Right lobe of liver (tissue), 6 donors: Measurements from ENCODE around the gene ZKSCAN4. TPM values are rescaled to one million over a fixed set of nuclear protein-coding genes. Genes with fewer than 3 reads are reported as not detected.

Source experiments
- ATAC-seq, 4 donors: fragments of 200-7000 bp; cut with Tn5 transposase; one replicate each; pipeline ENCODE4 v1.9.1; 2020; ENCODE audit warnings: mild to moderate bottlenecking in 4 of 4, moderate library complexity in 4 of 4
- DNase-seq, 3 donors: peaks; one replicate each; pipeline ENCODE4 v3.0.0-alpha.2; 2020
- H3K27ac ChIP-seq, 3 donors: fragments of 200-600 bp; one replicate each; pipeline ENCODE4 v1.8.0; 2022
- H3K27me3 ChIP-seq, 2 donors: fragments of 200-600 bp; one replicate each; pipeline ENCODE4 v1.8.0; 2022
- H3K36me3 ChIP-seq, 4 donors: fragments of 200-600 bp; sonication (generic) in 1 of 4; one replicate each; pipeline versions ENCODE4 v1.5.1 to v1.8.0; 2017 to 2022; ENCODE audit warnings: control low read depth in 1 of 4
- H3K4me1 ChIP-seq, 4 donors: fragments of 200-600 bp; sonication (generic) in 1 of 4; one replicate each; pipeline versions ENCODE4 v1.5.1 to v1.8.0; 2017 to 2022; ENCODE audit warnings: control low read depth in 1 of 4
- H3K4me3 ChIP-seq, 3 donors: fragments of 200-600 bp; one replicate each; pipeline ENCODE4 v1.8.0; 2022
- H3K9me3 ChIP-seq, 4 donors: fragments of 200-600 bp; sonication (generic) in 1 of 4; one replicate each; pipeline versions ENCODE4 v1.5.1 to v1.8.0; 2017 to 2022; ENCODE audit warnings: control low read depth in 1 of 4
- CTCF ChIP-seq, 4 donors: fragments of 200-600 bp in 3 of 4; fragments of 450-650 bp in 1 of 4; IDR thresholded peaks; one replicate each; pipeline versions ENCODE4 v1.5.1 to v1.8.0; 2016 to 2022; ENCODE audit warnings: antibody characterized with exemption in 4 of 4, mild to moderate bottlenecking in 2 of 4
- POLR2A ChIP-seq: fragments of 450-650 bp; IDR thresholded peaks from one replicate; pipeline ENCODE4 v1.6.1; 2017; ENCODE audit warnings: antibody characterized with exemption, mild to moderate bottlenecking
- WGBS: methylation state at CpG from one replicate; pipeline ENCODE4 v1.1.6; 2018; ENCODE audit warnings: low coverage, low lambda C conversion rate; ENCODE audit not compliant: insufficient coverage; ENCODE audit errors: missing lambda C conversion rate; 5-methylcytosine and 5-hydroxymethylcytosine counted together
- intact Hi-C, 2 donors: fragments of 100-400 bp; cut with DNase I; formaldehyde crosslinking; loops; one replicate each; pipeline versions ENCODE4 v1.11.2 to v1.14.1; 2022
- total RNA-seq, 6 experiments: library from RNA; depleted of rRNA in 2 of 6; stranded (reverse); fragments of >200 nt in 2 of 6; fragmentation: NEBNext Ultra II Directional in 3 of 6; extraction: Animal tissue kit (Norgen Biotek cat#: 25700) in 3 of 6; gene quantifications; one replicate each; pipeline versions ENCODE4 v1.1.0 to v1.2.4, GENCODE V29; 2016 to 2023
- donor health status: DM: no; HTN: yes; CAD: no.
- donor health status: DM: no; HTN: no; CAD: no.
- donor health status: DM: no; HTN: no; CAD: no.
- donor health status: DM: no; HTN: yes; CAD: no.
- donor health status: DM: no; HTN: yes; CAD: no.

Gene ZKSCAN4
- total RNA-seq, 6 experiments from 2014 or later, result 1.1 to 2.6 (median 2.3) TPM

GRCh38 chr6:28274888-28275287, 22.8 kb upstream of the ZKSCAN4 start:
- peaks cover 0 to 51% (median 4%) of the 10 kb centered on the region in 4 donors for H3K36me3 ChIP-seq
- no peak for DNase-seq
- ATAC-seq, result no peak
- no peaks in the 10 kb centered on the region for H3K27me3 ChIP-seq
- TF ChIP-seq CTCF (IDR thresholded peaks at IDR 0.05) (no peak), POLR2A (no peak)
- no peak overlapping the region for H3K4me3 ChIP-seq
- peaks cover 0 to 11% (median 0%) of the 10 kb centered on the region in 4 donors for H3K4me1 ChIP-seq
- intact Hi-C loops, result no loop called here
- no peak overlapping the region for H3K27ac ChIP-seq
- H3K9me3 ChIP-seq, result no peaks in the 10 kb centered on the region

- intact Hi-C loops, result no loop called here
These were observed 17.4 kb upstream of the ZKSCAN4 start for GRCh38 chr6:28269492-28269891.

DNA sequence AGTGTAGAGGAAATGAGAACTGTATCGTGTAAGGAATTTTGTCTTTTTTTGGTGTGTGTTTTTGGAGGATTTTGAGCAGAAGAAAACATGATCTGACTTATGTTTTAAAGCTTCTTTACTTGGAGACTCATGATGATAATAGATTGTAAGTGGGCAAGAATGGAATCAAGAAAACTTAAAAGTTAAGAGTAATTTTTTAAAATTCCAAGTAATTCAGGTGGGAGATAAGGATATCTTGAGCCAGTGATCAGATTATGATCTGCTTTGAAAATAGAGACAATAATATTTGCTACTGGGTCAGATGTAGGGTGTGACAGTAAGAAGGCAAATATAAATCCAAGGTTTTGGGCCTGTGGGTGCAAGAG, 15.6 kb upstream of the ZKSCAN4 start:
- TF ChIP-seq POLR2A (no peak), CTCF (IDR thresholded peaks at IDR 0.05) (no peak)
- Histone ChIP-seq H3K27me3 (no peaks in the 10 kb centered on the region), H3K9me3 (no peaks in the 10 kb centered on the region), H3K27ac (peak overlapping the region in 2 of 3 donors; percentile 85 to 86), H3K4me3 (peak overlapping the region; percentile 85 to 91 (median 87)), H3K4me1 (peaks cover 0 to 7% (median 0%) of the 10 kb centered on the region in 4 donors), H3K36me3 (peaks cover 0 to 10% (median 3%) of the 10 kb centered on the region in 4 donors)
- DNase-seq (no peak), ATAC-seq (no peak)
- intact Hi-C loops, result no loop called here
- 0% methylated on average over 1 of the region's 1 CpG for WGBS

More at GRCh38 chr6:28269492-28269891, 17.4 kb upstream of the ZKSCAN4 start:
- Histone ChIP-seq H3K4me3 (no peak overlapping the region), H3K36me3 (peaks cover 0 to 28% (median 3%) of the 10 kb centered on the region in 4 donors), H3K4me1 (peaks cover 0 to 7% (median 0%) of the 10 kb centered on the region in 4 donors), H3K9me3 (no peaks in the 10 kb centered on the region), H3K27me3 (no peaks in the 10 kb centered on the region), H3K27ac (no peak overlapping the region)
- DNase-seq, result no peak
- peak in 1 of 4 donors; percentile 15 for ATAC-seq
- TF ChIP-seq POLR2A (no peak), CTCF (IDR thresholded peaks at IDR 0.05) (no peak)

- WGBS, result under 1% methylated on average over 24 of the region's 32 CpGs
- ATAC-seq (peak; percentile 97), DNase-seq (peak; percentile 83 to 86 (median 85))
- Histone ChIP-seq H3K27me3 (no peaks in the 10 kb centered on the region), H3K4me1 (peaks cover 0 to 7% (median 0%) of the 10 kb centered on the region in 4 donors), H3K36me3 (peaks cover 0 to 5% (median under 1%) of the 10 kb centered on the region in 4 donors), H3K9me3 (no peaks in the 10 kb centered on the region), H3K4me3 (peak within 1 kb of the TSS; percentile 85 to 91 (median 87)), H3K27ac (peak within 1 kb of the TSS; percentile 73 to 86 (median 85))
- TF ChIP-seq POLR2A (peak; percentile 61), CTCF (IDR thresholded peaks at IDR 0.05) (no peak)
- intact Hi-C loops, result no loop called here
These were observed 15.1 kb upstream of the ZKSCAN4 start, which contains the start of gene ZSCAN26 for GRCh38 chr6:28266962-28267694. Gene ZSCAN26 (plus strand): TSS chr6:28267143. CDS start chr6:28271920, 4,777 bp downstream.
